GM12878 (cell line): ENCODE measurements around the gene SNRPA.

Experiments used
- CTCF ChIP-seq, 3 experiments: IDR thresholded peaks in 2 of 3; conservative IDR thresholded peaks in 1 of 3; 2 replicates each; pipeline ENCODE4 v1.5.1; 2011; ENCODE audit warnings: low read depth in 3 of 3, low read length in 3 of 3, mild to moderate bottlenecking in 3 of 3, control low read depth in 2 of 3, moderate library complexity in 2 of 3, inconsistent platforms in 1 of 3, mixed read lengths in 1 of 3; ENCODE audit not compliant: control insufficient read depth in 2 of 3, insufficient read depth in 1 of 3; ENCODE audit errors: extremely low read depth in 1 of 3
- EP300 ChIP-seq, 2 experiments: fragments of 150-350 bp in 1 of 2; IDR thresholded peaks; 2 replicates each; pipeline ENCODE4 v1.6.1; 2011 to 2012; ENCODE audit warnings: low read depth in 2 of 2, low read length in 2 of 2, borderline replicate concordance in 1 of 2, improper control_type of control experiment in 1 of 2, inconsistent platforms in 1 of 2; ENCODE audit not compliant: control insufficient read depth in 1 of 2
- EZH2 ChIP-seq: IDR thresholded peaks from 2 replicates; pipeline ENCODE4 v1.6.1; 2012; ENCODE audit warnings: low read depth, mild to moderate bottlenecking, control low read depth, inconsistent platforms, low read length, borderline replicate concordance; ENCODE audit not compliant: control insufficient read depth
- GABPA ChIP-seq: IDR thresholded peaks from 2 replicates; pipeline ENCODE4 v1.6.1; 2014; ENCODE audit warnings: antibody characterized with exemption, low read depth, mild to moderate bottlenecking, inconsistent platforms
- HDAC2 ChIP-seq: fragments of 200-600 bp; sonication (generic); IDR thresholded peaks from 2 replicates; pipeline ENCODE4 v1.6.1; 2017
- NFYB ChIP-seq: IDR thresholded peaks from 2 replicates; pipeline ENCODE4 v1.6.1; 2011; ENCODE audit warnings: low read depth, mild to moderate bottlenecking, low read length, improper control_type of control experiment, moderate library complexity; ENCODE audit not compliant: insufficient read depth
- POLR2A ChIP-seq: IDR thresholded peaks from 2 replicates; pipeline ENCODE4 v1.6.1; 2011; ENCODE audit warnings: low read depth, mild to moderate bottlenecking, low read length
- RAD21 ChIP-seq: IDR thresholded peaks from 2 replicates; pipeline ENCODE4 v1.6.1; 2011; ENCODE audit warnings: mild to moderate bottlenecking, low read depth, low read length, moderate library complexity; ENCODE audit not compliant: insufficient read depth
- RBBP5 ChIP-seq: fragments of 200-600 bp; sonication (generic); conservative IDR thresholded peaks from 2 replicates; pipeline ENCODE4 v1.6.1; 2016
- TF ChIP-seq, protein P1 (sequence below): fragments of 450-650 bp; IDR thresholded peaks from 2 replicates; pipeline ENCODE4 v1.6.1; 2017; ENCODE audit warnings: mild to moderate bottlenecking
- TF ChIP-seq, protein P2 (sequence below): fragments of 450-650 bp; IDR thresholded peaks from 2 replicates; pipeline ENCODE4 v1.6.1; 2018; ENCODE audit warnings: mild to moderate bottlenecking, low read depth, moderate library complexity; ENCODE audit not compliant: partially characterized antibody

GRCh38 chr19:40713939-40714338 lies 37.1 kb upstream of the SNRPA start:
- TF ChIP-seq HDAC2, result no peak
- TF ChIP-seq EZH2, result no peak
- TF ChIP-seq CTCF (IDR thresholded peaks at IDR 0.05 in 2 of 3, conservative IDR thresholded peaks at IDR 0.05 in 1 of 3; ENCODE audit: control insufficient read depth in 2 of 3, extremely low read depth in 1 of 3, insufficient read depth in 1 of 3, low read depth in 3 of 3, low read length in 3 of 3), result no peak
- TF ChIP-seq POLR2A, result no peak
- TF ChIP-seq RBBP5, result no peak
- no peak for TF ChIP-seq EP300 (IDR thresholded peaks at IDR 0.05; ENCODE audit: borderline replicate concordance in 1 of 2, control insufficient read depth in 1 of 2, low read depth in 2 of 2, low read length in 2 of 2)
- TF ChIP-seq GABPA, result no peak
- TF ChIP-seq RAD21, result no peak
- TF ChIP-seq, protein P1, sequence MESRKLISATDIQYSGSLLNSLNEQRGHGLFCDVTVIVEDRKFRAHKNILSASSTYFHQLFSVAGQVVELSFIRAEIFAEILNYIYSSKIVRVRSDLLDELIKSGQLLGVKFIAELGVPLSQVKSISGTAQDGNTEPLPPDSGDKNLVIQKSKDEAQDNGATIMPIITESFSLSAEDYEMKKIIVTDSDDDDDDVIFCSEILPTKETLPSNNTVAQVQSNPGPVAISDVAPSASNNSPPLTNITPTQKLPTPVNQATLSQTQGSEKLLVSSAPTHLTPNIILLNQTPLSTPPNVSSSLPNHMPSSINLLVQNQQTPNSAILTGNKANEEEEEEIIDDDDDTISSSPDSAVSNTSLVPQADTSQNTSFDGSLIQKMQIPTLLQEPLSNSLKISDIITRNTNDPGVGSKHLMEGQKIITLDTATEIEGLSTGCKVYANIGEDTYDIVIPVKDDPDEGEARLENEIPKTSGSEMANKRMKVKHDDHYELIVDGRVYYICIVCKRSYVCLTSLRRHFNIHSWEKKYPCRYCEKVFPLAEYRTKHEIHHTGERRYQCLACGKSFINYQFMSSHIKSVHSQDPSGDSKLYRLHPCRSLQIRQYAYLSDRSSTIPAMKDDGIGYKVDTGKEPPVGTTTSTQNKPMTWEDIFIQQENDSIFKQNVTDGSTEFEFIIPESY, result no peak
- TF ChIP-seq, protein P2, sequence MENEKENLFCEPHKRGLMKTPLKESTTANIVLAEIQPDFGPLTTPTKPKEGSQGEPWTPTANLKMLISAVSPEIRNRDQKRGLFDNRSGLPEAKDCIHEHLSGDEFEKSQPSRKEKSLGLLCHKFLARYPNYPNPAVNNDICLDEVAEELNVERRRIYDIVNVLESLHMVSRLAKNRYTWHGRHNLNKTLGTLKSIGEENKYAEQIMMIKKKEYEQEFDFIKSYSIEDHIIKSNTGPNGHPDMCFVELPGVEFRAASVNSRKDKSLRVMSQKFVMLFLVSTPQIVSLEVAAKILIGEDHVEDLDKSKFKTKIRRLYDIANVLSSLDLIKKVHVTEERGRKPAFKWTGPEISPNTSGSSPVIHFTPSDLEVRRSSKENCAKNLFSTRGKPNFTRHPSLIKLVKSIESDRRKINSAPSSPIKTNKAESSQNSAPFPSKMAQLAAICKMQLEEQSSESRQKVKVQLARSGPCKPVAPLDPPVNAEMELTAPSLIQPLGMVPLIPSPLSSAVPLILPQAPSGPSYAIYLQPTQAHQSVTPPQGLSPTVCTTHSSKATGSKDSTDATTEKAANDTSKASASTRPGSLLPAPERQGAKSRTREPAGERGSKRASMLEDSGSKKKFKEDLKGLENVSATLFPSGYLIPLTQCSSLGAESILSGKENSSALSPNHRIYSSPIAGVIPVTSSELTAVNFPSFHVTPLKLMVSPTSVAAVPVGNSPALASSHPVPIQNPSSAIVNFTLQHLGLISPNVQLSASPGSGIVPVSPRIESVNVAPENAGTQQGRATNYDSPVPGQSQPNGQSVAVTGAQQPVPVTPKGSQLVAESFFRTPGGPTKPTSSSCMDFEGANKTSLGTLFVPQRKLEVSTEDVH, result no peak
- no peak for TF ChIP-seq NFYB
